Colonic mucosa (tissue), 4 donors: ENCODE results near the gene AGBL1. TPM values are rescaled to one million over a fixed set of nuclear protein-coding genes. Genes with fewer than 3 reads are reported as not detected.

ENCODE experiments used
- DNase-seq: peaks from one replicate; pipeline ENCODE4 v3.0.0-alpha.2; 2020
- H3K27ac ChIP-seq: fragments of 200-600 bp; one replicate; pipeline ENCODE4 v1.8.0; 2021
- H3K27me3 ChIP-seq: fragments of 200-600 bp; one replicate; pipeline ENCODE4 v1.8.0; 2021
- H3K36me3 ChIP-seq: fragments of 200-600 bp; one replicate; pipeline ENCODE4 v1.8.0; 2021
- H3K4me1 ChIP-seq: fragments of 200-600 bp; one replicate; pipeline ENCODE4 v1.8.0; 2021; ENCODE audit warnings: mild to moderate bottlenecking
- H3K4me3 ChIP-seq: fragments of 200-600 bp; one replicate; pipeline ENCODE4 v1.8.0; 2021
- H3K9ac ChIP-seq, 2 donors: one replicate each; pipeline ENCODE4 v1.7.0; 2013; ENCODE audit warnings: control low read depth in 2 of 2, low read depth in 2 of 2, low read length in 2 of 2
- H3K9me3 ChIP-seq: fragments of 200-600 bp; one replicate; pipeline ENCODE4 v1.8.0; 2021
- CTCF ChIP-seq: fragments of 200-600 bp; IDR thresholded peaks from one replicate; pipeline ENCODE4 v1.8.0; 2022; ENCODE audit warnings: antibody characterized with exemption, mild to moderate bottlenecking
- intact Hi-C: fragments of 100-400 bp; cut with DNase I; formaldehyde crosslinking; loops from one replicate; pipeline ENCODE4 v1.14.1; 2022
- total RNA-seq, 2 donors: library from RNA; stranded (reverse); fragmentation: NEBNext Ultra II Directional in 1 of 2; extraction: Animal tissue kit (Norgen Biotek cat#: 25700) in 1 of 2; gene quantifications; one replicate each; pipeline ENCODE4 v1.2.1, GENCODE V29; 2021
- donor health status: healthy.
- donor health status: DM: no; HTN: no; CAD: no.
- donor health status: DM: no; HTN: no; CAD: no.

AGBL1 gene
- total RNA-seq, 2 donors from 2014 or later, result 0.10 to 0.24 TPM

- Histone ChIP-seq H3K36me3 (no peaks in the 10 kb centered on the region), H3K4me3 (no peak overlapping the region), H3K9me3 (no peaks in the 10 kb centered on the region), H3K4me1 (no peaks in the 10 kb centered on the region), H3K27me3 (no peaks in the 10 kb centered on the region), H3K9ac (no peak overlapping the region), H3K27ac (no peak overlapping the region)
- no peak for TF ChIP-seq CTCF
- intact Hi-C loops, result no loop called here
- no peak for DNase-seq
Observed at GRCh38 chr15:86392874-86393273, 313.2 kb downstream of the AGBL1 start.

- Histone ChIP-seq H3K27ac (no peak overlapping the region), H3K4me3 (no peak overlapping the region), H3K27me3 (no peaks in the 10 kb centered on the region), H3K9ac (no peak overlapping the region), H3K9me3 (no peaks in the 10 kb centered on the region), H3K36me3 (no peaks in the 10 kb centered on the region), H3K4me1 (no peaks in the 10 kb centered on the region)
- TF ChIP-seq CTCF, result no peak
- DNase-seq, result no peak
- intact Hi-C loops, result no loop called here
Observed at GRCh38 chr15:86394866-86395265, 315.2 kb downstream of the AGBL1 start.

- intact Hi-C loops, result no loop called here
- H3K27me3 ChIP-seq, result no peaks in the 10 kb centered on the region
- no peak for DNase-seq
- no peak for TF ChIP-seq CTCF
- H3K4me3 ChIP-seq, result no peak overlapping the region
- H3K4me1 ChIP-seq, result no peaks in the 10 kb centered on the region
- no peaks in the 10 kb centered on the region for H3K9me3 ChIP-seq
- H3K9ac ChIP-seq, result no peak overlapping the region
- H3K27ac ChIP-seq, result no peak overlapping the region
- H3K36me3 ChIP-seq, result no peaks in the 10 kb centered on the region
Observed at GRCh38 chr15:86399041-86399954, 319.6 kb downstream of the AGBL1 start.

GRCh38 chr15:86403221-86403620 is 323.6 kb downstream of the AGBL1 start:
- Histone ChIP-seq H3K9ac (no peak overlapping the region), H3K27ac (no peak overlapping the region), H3K4me3 (no peak overlapping the region), H3K4me1 (no peaks in the 10 kb centered on the region), H3K27me3 (no peaks in the 10 kb centered on the region), H3K9me3 (no peaks in the 10 kb centered on the region), H3K36me3 (no peaks in the 10 kb centered on the region)
- intact Hi-C loops, result no loop called here
- no peak for TF ChIP-seq CTCF
- no peak for DNase-seq

GRCh38 chr15:86403914-86404583 is 324.4 kb downstream of the AGBL1 start:
- H3K27me3 ChIP-seq, result no peaks in the 10 kb centered on the region
- no peaks in the 10 kb centered on the region for H3K4me1 ChIP-seq
- H3K4me3 ChIP-seq, result no peak overlapping the region
- TF ChIP-seq CTCF, result no peak
- H3K9ac ChIP-seq, result no peak overlapping the region
- intact Hi-C loops, result no loop called here
- H3K27ac ChIP-seq, result no peak overlapping the region
- no peak for DNase-seq
- H3K9me3 ChIP-seq, result no peaks in the 10 kb centered on the region
- no peaks in the 10 kb centered on the region for H3K36me3 ChIP-seq
